ENCODE measurements around the gene HNF4A. TPM values are rescaled to one million over a fixed set of nuclear protein-coding genes. Genes with fewer than 3 reads are reported as not detected.

The HNF4A gene
- total and polyA plus RNA-seq, 5 donors from 2014 or later = not detected

Other genes starting within 250 kb of the HNF4A start
- not detected for gene JPH2, start 168.5 kb upstream of the HNF4A start, total RNA-seq
- not detected for gene JPH2, start 168.5 kb upstream of the HNF4A start, polyA plus RNA-seq
- gene OSER1, start 144.9 kb upstream of the HNF4A start, total RNA-seq = 137 TPM
- 10 to 100 TPM; 48.4 to 75.5 (median 67.5) TPM for gene OSER1, start 144.9 kb upstream of the HNF4A start, polyA plus RNA-seq
- gene GDAP1L1, start 108.4 kb upstream of the HNF4A start, total RNA-seq = not detected
- under 1 TPM in 1 of 4 donors, not detected in 3; 0.07 TPM for gene GDAP1L1, start 108.4 kb upstream of the HNF4A start, polyA plus RNA-seq
- gene FITM2, start 44.5 kb upstream of the HNF4A start, total RNA-seq = 4.4 TPM
- gene FITM2, start 44.5 kb upstream of the HNF4A start, polyA plus RNA-seq = 1 to 10 TPM in 2 of 4 donors, under 1 TPM in 2; 0.73 to 2.4 (median 1.0) TPM
- gene R3HDML, start 18.7 kb upstream of the HNF4A start, total RNA-seq = not detected
- gene R3HDML, start 18.7 kb upstream of the HNF4A start, polyA plus RNA-seq = not detected
- gene TTPAL, start 120.2 kb downstream of the HNF4A start, total RNA-seq = 13.2 TPM
- 10 to 100 TPM; 11.5 to 14.4 (median 13.7) TPM for gene TTPAL, start 120.2 kb downstream of the HNF4A start, polyA plus RNA-seq
- 77.3 TPM for gene SERINC3, start 166.4 kb downstream of the HNF4A start, total RNA-seq
- 100 to 1,000 TPM; 195 to 254 (median 202) TPM for gene SERINC3, start 166.4 kb downstream of the HNF4A start, polyA plus RNA-seq
- 0.44 TPM for gene PKIG, start 226.9 kb downstream of the HNF4A start, total RNA-seq
- 1 to 10 TPM in 3 of 4 donors, under 1 TPM in 1; 0.73 to 1.6 (median 1.1) TPM for gene PKIG, start 226.9 kb downstream of the HNF4A start, polyA plus RNA-seq